HG03342 (cell line): ENCODE measurements around the gene BCAS2.
"Not testable (repeated sequence)": the region's sequence is repeated elsewhere in the genome, so short reads cannot be mapped to it uniquely, and the experiment has no call there.

Source experiments
- ATAC-seq: cut with Tn5 transposase; IDR thresholded peaks from one replicate; pipeline ENCODE4 v1.9.1; 2021; ENCODE audit warnings: mild to moderate bottlenecking, moderate library complexity; ENCODE audit not compliant: unreplicated experiment

BCAS2 gene

GRCh38 chr1:114581335-114582287, at the start of gene BCAS2:
Gene BCAS2 (minus strand): TSS chr1:114581615. CDS start chr1:114581591, 24 bp downstream.
- ATAC-seq = peak; percentile 99

- no peak for ATAC-seq
Measured at GRCh38 chr1:114627107-114627506, 45.7 kb upstream of the BCAS2 start.

GRCh38 chr1:114623364-114623763, 41.9 kb upstream of the BCAS2 start:
- no peak for ATAC-seq

GRCh38 chr1:114620419-114620818, 39.0 kb upstream of the BCAS2 start:
- no peak for ATAC-seq

GRCh38 chr1:114618606-114619005, 37.2 kb upstream of the BCAS2 start:
- no peak for ATAC-seq

- no peak for ATAC-seq
Measured at GRCh38 chr1:114610546-114611245, 29.3 kb upstream of the BCAS2 start.

- no peak for ATAC-seq
Measured at GRCh38 chr1:114609826-114610225, 28.4 kb upstream of the BCAS2 start.

- ATAC-seq = no peak
Measured at GRCh38 chr1:114609026-114609425, 27.6 kb upstream of the BCAS2 start.

- no peak for ATAC-seq
Measured at GRCh38 chr1:114607223-114607622, 25.8 kb upstream of the BCAS2 start.

GRCh38 chr1:114597949-114598348, 16.5 kb upstream of the BCAS2 start:
- ATAC-seq = no peak

GRCh38 chr1:114595602-114596001, 14.2 kb upstream of the BCAS2 start:
- ATAC-seq = no peak

GRCh38 chr1:114594046-114594445, 12.6 kb upstream of the BCAS2 start:
- ATAC-seq = no peak

- no peak for ATAC-seq
Measured at GRCh38 chr1:114589122-114589521, 7.7 kb upstream of the BCAS2 start.

- no peak for ATAC-seq
Measured at GRCh38 chr1:114588196-114588689, 6.8 kb upstream of the BCAS2 start.

GRCh38 chr1:114587203-114587991, 6.0 kb upstream of the BCAS2 start:
- no peak for ATAC-seq

- no peak for ATAC-seq
Measured at GRCh38 chr1:114586513-114587047, 5.2 kb upstream of the BCAS2 start.

GRCh38 chr1:114585231-114585630, 3.8 kb upstream of the BCAS2 start:
- ATAC-seq = no peak

- no peak for ATAC-seq
Measured at GRCh38 chr1:114574365-114574764, 7.0 kb downstream of the BCAS2 start.

- no peak for ATAC-seq
Measured at GRCh38 chr1:114564141-114564540, 17.3 kb downstream of the BCAS2 start.

GRCh38 chr1:114562978-114563510, 18.4 kb downstream of the BCAS2 start:
- ATAC-seq = not testable (repeated sequence)
